Renal cortex interstitium (tissue), 15 donors: ENCODE results near the gene OR2AP1. TPM values are rescaled to one million over a fixed set of nuclear protein-coding genes. Genes with fewer than 3 reads are reported as not detected.
A peak's percentile ranks its signal among the peaks of the same experiment; 100 is the strongest.
"Not testable (repeated sequence)": the region's sequence is repeated elsewhere in the genome, so short reads cannot be mapped to it uniquely, and the experiment has no call there.

Experiments
- DNase-seq, 11 donors: peaks; one replicate each; pipeline ENCODE4 v3.0.0-alpha.2; 2013; ENCODE audit warnings: low read depth in 9 of 11, low spot score in 4 of 11; ENCODE audit errors: extremely low read depth in 1 of 11
- long read RNA-seq, 16 experiments: transcript quantifications; one replicate each; lab custom pipeline, GENCODE V29; 2026
- polyA plus RNA-seq, 3 donors: library from polyadenylated mRNA; unstranded; fragments of 120-200 nt; gene quantifications; one replicate each; pipeline ENCODE4 v1.2.1, GENCODE V29; 2013; ENCODE audit not compliant: insufficient read length in 3 of 3

The OR2AP1 gene
- not detected for polyA plus RNA-seq
- long read RNA-seq, donor 1 = 0 reads
- long read RNA-seq, donor 2 = 0 reads
- long read RNA-seq, donor 3 = 0 reads
- long read RNA-seq, donor 4 = 0 reads
- long read RNA-seq, donor 5 = 0 reads
- long read RNA-seq, donor 6 = 0 reads
- long read RNA-seq, donor 7 = 0 reads
- long read RNA-seq, donor 8 = 0 reads
- long read RNA-seq, donor 9 = 0 reads
- long read RNA-seq, donor 10 = 0 reads
- long read RNA-seq, donor 11 = 0 reads
- long read RNA-seq, donor 12 = 0 reads
- long read RNA-seq, donor 13 = 0 reads
- long read RNA-seq, donor 14 = 0 reads
- long read RNA-seq, donor 15 = 0 reads
- long read RNA-seq, donor 16 = 0 reads

DNA sequence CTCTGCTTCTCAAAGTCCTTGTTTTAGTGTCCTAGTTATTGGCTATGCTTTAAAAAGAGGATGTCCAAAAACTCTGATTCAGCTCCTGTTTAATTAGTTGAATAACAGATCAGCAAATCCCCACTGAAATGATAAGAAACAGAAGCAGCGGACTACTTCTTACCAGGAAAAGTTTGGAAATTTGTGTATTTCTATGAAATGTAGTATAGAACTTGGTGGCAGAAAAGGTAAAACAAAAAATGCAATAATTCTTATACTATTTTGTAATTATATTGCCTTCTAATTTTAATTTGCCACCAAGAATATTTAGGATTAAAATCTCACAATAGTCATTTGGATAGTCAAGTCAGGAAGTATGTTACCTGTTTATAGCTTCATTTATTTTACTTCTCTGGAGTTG lies at the start of gene OR2AP1:
Gene OR2AP1, plus strand, starts transcription at position 301 of the 400 bp plus-strand sequence. CDS start 1,947 bp downstream, outside the sequence.
- DNase-seq = no peak

DNA sequence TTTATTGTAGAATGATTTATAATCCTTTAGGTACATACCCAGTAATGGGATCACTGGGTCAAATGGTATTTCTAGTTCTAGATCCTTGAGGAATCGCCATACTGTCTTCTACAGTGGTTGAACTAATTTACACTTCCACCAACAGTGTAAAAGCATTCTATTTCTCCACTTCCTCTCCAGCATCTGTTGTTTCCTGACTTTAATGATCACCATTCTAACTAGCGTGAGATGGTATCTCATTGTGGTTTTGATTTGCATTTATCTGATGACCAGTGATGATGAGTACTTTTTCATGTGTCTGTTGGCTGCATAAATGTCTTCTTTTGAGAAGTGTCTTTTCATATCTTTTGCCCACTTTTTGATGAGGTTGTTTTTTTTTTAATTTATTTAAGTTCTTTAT lies 24.0 kb upstream of the OR2AP1 start:
- DNase-seq = not testable (repeated sequence)

DNA sequence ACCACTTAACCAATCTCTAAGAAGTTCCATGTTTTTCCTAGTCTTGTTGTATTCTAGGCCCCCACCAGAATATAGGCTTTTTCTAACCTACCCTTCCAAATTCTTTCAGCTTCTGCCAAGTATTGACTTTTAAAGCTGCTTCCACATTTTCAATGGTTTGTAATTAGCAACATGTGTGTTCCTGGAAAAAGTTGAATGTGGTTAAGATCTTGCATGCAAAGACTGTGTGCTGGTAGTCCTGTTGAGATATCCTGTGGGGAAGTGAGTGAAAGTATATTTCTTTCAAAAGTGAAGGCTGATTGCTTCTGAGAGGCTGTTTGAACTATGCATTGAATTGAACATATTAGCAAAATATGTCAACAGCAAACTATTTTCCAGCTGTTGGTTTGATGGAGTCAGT lies 23.5 kb upstream of the OR2AP1 start:
- DNase-seq = no peak

DNA sequence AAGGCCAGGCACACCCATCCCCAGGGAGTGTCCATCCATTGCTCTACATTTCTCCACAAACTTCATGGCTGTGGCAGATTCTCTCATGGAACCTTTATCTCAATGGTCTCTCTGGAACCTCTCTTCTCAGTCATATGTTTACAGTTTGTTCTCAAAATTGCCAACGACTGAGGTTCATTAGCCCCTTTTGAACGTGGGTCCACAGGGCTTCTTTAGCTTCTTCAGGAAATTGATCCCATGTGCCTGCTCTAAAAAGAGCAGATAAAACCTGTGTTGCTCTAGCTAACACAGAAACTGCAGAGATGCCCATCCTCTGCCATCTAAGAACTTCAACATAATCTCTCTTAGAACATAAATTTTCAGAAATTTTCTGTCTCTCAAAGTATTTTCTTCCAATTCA lies 23.0 kb upstream of the OR2AP1 start, which contains the start of gene OR6C4:
Gene OR6C4, plus strand, starts transcription at position 301 of the 400 bp plus-strand sequence. CDS start 1,625 bp downstream, outside the sequence.
- DNase-seq = no peak

DNA sequence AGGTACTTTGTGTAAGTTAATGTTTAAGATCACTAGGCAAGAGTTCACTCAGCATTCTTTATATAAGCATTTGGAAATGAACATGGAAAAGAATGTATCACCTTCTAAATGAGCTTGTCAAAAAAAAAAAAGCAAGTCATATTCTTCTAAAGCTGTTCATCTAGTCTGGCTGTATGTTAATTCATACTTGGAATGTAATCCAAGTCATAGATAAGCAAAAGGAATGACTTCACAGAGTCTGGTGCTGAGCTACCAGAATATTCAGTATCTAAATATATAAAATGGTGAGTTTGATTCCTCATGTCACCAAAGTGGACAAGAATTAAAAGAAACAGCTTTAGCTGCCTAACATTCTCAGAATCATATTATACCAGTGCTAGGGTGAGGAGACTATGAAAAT lies 18.0 kb upstream of the OR2AP1 start:
- DNase-seq = no peak

DNA sequence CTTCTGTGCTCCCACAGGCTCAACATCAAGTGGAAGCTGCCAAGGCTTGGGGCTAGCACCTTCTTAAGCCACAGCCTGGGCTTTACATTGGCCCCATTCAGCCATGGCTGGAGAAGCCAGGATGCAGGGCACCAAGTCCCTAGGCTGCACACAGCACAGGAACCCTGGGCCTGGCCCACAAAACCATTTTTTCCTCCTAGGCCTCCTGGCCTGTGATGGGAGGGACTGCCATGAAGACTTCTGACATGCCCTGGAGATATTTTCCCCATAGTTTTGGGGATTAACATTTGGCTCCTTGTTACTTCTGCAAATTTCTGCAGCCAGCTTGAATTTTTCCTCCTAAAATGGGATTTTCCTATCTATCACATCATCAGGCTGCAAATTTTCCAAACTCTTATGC lies 2.2 kb upstream of the OR2AP1 start:
- not testable (repeated sequence) for DNase-seq

DNA sequence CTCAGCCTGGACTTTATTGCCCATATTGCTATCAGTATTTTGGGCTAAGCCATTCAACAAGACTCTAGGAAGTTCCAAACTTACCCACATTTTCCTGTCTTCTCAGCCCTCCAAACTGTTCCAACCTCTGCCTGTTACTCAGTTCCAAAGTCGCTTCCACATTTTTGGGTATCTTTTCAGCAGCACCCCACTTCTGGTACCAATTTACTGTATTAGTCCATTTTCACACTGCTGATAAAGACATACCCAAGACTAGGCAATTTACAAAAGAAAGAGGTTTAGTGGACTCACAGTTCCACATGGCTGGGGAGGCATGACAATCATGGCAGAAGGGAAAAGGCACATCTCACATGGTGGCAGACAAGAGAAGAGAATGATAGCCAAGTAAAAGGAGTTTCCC lies 1.6 kb upstream of the OR2AP1 start:
- DNase-seq = not testable (repeated sequence)

DNA sequence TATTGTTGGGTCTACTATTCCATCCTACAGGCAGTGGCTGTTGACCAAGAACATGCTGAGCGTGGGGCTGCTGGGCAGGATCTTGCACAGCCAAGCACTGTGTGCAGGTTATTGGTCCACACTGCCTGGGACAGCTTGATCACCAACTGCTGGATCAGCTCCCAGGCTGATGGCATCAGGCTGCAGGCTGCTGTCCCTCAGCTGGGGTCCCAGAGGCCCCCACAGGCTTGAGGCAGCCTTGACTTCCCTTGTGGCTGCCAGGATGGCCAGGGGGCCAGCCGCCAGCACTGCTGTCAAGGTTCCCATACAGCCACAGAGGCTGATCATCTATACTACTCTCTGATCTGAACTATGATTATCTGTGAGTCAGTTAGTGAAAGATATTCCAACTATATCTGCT lies 9.8 kb downstream of the OR2AP1 start:
- no peak for DNase-seq

DNA sequence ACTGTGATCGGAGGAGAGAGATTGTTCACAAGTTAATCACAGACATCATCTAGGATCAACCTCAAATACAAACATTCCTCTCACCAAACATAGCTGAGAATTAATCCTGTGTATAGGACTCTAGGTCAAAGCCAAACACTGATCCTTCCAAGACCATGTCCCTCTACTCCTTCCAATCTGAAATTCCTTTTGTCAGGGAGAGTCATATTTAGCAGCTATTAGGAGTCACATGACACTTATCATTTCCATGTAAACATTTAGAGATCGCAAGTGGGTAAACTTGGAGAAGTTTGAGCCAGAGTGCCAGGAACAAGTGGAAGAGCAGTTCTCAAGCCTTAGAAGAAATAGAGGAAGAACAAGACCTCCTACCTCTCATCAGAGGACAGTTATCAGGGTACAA lies 13.5 kb downstream of the OR2AP1 start:
- DNase-seq = no peak

DNA sequence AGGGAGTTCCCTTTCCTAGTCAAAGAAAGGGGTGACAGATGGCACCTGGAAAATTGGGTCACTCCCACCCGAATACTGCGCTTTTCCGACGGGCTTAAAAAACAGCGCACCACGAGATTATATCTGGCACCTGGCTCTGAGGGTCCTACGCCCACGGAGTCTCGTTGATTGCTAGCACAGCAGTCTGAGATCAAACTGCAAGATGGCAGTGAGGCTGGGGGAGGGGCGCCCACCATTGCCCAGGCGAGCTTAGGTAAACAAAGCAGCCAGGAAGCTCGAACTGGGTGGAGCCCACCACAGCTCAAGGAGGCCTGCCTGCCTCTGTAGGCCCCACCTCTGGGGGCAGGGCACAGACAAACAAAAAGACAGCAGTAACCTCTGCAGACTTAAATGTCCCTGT lies 17.9 kb downstream of the OR2AP1 start:
- DNase-seq = not testable (repeated sequence)

DNA sequence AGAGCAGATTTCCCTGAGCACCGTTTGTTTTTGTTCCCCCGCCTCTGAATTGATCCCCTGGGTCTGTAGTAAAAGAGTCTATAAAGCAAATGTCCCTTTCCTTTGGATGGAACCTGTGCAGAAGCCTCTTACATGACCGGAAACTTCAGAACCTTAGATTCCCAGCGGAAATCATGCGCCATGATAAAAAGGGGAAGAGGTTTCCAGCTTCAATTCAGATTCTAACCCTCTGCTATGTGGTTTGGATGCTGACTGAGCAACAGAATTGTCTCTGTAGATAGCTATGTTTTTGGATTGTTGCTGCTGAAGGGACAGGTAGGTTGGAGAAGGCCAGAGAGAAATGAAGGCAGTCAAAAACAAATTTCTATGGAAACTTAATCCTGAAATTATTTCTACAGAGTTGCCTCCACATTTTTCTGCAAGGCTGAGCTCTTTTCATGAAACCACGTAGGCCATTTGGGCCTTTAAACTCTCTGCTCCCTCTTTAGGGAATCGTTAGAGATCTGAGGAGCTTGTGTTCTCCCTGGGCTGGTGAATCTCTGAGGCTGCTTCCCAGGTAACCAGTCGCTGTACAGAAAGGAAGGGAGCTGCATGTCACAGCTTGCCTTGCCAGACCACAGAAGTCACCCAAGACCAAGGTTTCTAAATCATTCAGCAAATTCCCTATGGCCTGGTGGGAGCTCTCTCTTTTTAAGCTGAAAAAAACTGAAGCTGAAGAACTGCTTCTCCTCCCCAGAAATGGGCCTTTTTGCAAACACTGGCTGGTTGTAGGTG lies 35.7 kb downstream of the OR2AP1 start:
- no peak for DNase-seq

DNA sequence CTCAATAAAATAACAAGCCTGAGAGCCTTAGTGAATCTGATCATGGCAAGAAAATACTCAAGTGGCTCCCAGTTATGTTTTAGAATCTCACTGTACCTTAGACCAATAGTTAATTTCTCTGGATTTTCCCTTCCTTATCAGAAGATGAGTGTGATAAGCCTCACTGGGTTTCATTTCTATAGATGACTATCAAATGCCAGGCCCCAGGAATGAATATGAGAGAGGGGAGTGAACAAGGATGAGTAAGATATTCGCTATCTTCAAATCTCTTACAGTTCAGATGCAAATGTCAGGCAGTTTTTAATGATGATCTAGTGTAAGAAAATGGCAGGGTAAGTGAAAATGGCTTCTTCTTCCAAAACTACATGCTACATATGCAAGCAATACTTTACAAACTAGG lies 38.3 kb downstream of the OR2AP1 start:
- DNase-seq = no peak

DNA sequence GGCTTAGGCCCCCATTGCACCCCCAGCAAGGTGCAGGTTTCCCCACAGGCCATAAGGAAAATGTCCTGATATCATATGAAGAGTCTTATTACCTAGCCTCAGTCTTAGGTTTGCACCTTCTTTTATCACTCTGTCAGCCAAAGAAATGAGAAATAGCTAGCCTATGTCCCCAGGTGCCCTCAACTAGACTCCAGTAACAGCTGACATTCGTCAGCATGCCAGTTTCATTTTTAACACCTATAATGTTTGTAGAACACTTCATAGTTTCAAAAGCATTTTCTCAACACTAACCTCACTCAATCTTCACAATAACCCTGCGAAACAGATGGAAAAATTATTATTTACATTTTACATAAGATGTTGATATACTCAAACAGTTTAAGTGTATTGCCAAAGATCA lies 40.4 kb downstream of the OR2AP1 start:
- DNase-seq = no peak

DNA sequence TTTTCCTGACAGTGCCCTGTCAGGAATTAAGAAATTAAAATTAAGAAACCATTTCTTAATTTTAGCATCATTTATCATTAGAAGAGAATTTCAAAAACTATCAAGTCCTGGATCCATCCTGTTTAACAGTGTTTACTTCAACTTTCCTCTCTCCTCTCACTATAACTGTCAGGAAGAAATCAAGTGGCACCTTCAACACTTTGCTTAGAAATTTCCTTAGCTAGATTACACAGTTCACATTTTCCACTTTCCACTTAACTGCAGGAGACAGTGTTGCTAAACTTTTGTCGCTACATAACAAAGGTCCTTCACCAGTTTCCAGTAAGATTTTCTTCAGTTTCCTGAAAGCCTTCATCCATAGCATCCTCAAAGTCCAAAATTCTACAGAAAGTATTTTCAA lies 42.5 kb downstream of the OR2AP1 start:
- no peak for DNase-seq

DNA sequence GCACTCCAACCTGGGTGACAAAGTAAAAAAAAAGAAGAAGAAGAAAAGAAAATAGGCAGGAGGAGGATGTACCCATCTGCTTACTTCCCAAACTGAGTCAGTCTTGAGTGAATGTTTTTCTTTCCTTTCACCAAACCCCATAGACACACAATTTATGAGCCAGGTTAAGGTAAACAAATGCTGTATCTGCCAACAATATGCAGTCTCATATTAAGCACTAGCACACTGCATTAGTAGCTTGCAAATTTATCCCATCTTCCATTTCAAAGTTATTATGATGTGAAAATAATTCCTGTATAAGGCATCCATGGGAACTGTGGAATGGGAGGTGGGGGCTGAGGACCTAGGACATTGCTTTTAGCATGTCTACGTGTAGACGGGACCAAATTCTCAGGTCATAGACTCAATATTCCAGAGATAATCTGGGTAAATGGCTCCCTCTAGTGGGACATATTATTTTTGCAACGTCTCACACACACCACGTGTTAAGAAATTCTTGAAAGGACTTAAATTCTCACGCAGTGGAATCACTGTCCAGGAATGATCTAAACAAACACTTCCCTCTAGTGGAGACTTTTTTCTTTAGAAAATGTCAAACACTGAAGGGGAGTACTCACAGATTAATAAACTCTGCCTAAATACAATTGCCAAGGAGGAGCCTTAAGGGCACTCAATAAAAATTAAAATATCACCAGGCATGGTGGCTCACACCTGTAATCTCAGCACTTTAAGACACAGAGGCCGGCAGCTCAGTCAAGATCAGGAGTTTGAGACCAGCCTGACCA lies 47.3 kb downstream of the OR2AP1 start:
- DNase-seq = peak; percentile 79 to 94 (median 90)

DNA sequence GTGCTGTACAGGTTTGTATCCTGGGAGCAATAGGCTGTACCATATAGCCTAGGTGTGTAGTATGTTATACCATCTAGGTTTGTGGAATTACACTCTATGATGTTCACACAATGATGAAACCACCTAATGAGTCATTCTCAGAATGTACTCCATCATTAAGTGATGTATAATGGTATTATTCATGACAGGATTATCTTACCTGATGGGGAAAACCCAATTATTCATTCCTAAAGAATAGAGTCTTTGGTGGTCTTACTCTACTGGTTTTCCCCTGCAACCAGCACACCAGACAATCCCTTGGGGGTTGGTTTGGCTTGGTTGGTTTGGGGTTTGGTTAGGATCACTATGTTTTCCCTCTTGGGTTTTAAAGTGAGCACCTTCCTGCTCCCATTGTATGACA lies 51.8 kb downstream of the OR2AP1 start:
- DNase-seq = no peak
